ENCODE measurements around the gene ATP1A4.

GRCh38 chr1:160137216-160137862 is 14.1 kb upstream of the ATP1A4 start:
- TF ChIP-seq, protein P1, sequence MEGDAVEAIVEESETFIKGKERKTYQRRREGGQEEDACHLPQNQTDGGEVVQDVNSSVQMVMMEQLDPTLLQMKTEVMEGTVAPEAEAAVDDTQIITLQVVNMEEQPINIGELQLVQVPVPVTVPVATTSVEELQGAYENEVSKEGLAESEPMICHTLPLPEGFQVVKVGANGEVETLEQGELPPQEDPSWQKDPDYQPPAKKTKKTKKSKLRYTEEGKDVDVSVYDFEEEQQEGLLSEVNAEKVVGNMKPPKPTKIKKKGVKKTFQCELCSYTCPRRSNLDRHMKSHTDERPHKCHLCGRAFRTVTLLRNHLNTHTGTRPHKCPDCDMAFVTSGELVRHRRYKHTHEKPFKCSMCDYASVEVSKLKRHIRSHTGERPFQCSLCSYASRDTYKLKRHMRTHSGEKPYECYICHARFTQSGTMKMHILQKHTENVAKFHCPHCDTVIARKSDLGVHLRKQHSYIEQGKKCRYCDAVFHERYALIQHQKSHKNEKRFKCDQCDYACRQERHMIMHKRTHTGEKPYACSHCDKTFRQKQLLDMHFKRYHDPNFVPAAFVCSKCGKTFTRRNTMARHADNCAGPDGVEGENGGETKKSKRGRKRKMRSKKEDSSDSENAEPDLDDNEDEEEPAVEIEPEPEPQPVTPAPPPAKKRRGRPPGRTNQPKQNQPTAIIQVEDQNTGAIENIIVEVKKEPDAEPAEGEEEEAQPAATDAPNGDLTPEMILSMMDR (IDR thresholded peaks at IDR 0.05 in 2 of 3, conservative IDR thresholded peaks at IDR 0.05 in 1 of 3; ENCODE audit: insufficient read depth in 2 of 3, low read depth in 1 of 3, low read length in 3 of 3): no peak
- TF ChIP-seq, protein P2, sequence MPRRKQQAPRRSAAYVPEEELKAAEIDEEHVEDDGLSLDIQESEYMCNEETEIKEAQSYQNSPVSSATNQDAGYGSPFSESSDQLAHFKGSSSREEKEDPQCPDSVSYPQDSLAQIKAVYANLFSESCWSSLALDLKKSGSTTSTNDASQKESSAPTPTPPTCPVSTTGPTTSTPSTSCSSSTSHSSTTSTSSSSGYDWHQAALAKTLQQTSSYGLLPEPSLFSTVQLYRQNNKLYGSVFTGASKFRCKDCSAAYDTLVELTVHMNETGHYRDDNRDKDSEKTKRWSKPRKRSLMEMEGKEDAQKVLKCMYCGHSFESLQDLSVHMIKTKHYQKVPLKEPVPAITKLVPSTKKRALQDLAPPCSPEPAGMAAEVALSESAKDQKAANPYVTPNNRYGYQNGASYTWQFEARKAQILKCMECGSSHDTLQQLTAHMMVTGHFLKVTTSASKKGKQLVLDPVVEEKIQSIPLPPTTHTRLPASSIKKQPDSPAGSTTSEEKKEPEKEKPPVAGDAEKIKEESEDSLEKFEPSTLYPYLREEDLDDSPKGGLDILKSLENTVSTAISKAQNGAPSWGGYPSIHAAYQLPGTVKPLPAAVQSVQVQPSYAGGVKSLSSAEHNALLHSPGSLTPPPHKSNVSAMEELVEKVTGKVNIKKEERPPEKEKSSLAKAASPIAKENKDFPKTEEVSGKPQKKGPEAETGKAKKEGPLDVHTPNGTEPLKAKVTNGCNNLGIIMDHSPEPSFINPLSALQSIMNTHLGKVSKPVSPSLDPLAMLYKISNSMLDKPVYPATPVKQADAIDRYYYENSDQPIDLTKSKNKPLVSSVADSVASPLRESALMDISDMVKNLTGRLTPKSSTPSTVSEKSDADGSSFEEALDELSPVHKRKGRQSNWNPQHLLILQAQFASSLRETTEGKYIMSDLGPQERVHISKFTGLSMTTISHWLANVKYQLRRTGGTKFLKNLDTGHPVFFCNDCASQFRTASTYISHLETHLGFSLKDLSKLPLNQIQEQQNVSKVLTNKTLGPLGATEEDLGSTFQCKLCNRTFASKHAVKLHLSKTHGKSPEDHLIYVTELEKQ (CRISPR knock-in tag; IDR thresholded peaks at IDR 0.05): no peak
- TF ChIP-seq RBM14 (IDR thresholded peaks at IDR 0.05; ENCODE audit: borderline replicate concordance, insufficient read depth, low read depth, low read length): no peak
- TF ChIP-seq GABPB1 (CRISPR knock-in tag; IDR thresholded peaks at IDR 0.05): no peak
- no peak for TF ChIP-seq ELK1 (CRISPR knock-in tag; IDR thresholded peaks at IDR 0.05)
- no peak for TF ChIP-seq CBX2 (IDR thresholded peaks at IDR 0.05; ENCODE audit: insufficient read depth, low read length, poor library complexity, severe bottlenecking)
- TF ChIP-seq, protein P3, sequence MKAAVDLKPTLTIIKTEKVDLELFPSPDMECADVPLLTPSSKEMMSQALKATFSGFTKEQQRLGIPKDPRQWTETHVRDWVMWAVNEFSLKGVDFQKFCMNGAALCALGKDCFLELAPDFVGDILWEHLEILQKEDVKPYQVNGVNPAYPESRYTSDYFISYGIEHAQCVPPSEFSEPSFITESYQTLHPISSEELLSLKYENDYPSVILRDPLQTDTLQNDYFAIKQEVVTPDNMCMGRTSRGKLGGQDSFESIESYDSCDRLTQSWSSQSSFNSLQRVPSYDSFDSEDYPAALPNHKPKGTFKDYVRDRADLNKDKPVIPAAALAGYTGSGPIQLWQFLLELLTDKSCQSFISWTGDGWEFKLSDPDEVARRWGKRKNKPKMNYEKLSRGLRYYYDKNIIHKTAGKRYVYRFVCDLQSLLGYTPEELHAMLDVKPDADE (conservative IDR thresholded peaks at IDR 0.05; ENCODE audit: control insufficient read depth, low read depth, low read length): no peak
- no peak for TF ChIP-seq RBBP5 (IDR thresholded peaks at IDR 0.05; ENCODE audit: borderline replicate concordance, insufficient read depth, low read length, poor library complexity, severe bottlenecking)
- no peak for TF ChIP-seq NFIC (IDR thresholded peaks at IDR 0.05)
- no peak for TF ChIP-seq CHD7 (IDR thresholded peaks at IDR 0.05; ENCODE audit: low read depth, low read length)
- no peak for TF ChIP-seq EGR1 (conservative IDR thresholded peaks at IDR 0.05)
- no peak for TF ChIP-seq BACH1 (tag; IDR thresholded peaks at IDR 0.05)

Data from K562 (cell line).